GM12891 (cell line): ENCODE data around the gene ATP13A3.

ENCODE experiments used
- DNase-seq: peaks from one replicate; pipeline ENCODE4 v3.0.0; 2011; ENCODE audit warnings: low spot score; ENCODE audit not compliant: insufficient read length
- FAIRE-seq: peaks from 2 replicates; lab custom pipeline; 2011; peaks lifted over from hg19 to GRCh38; lab: Jason Lieb, UNC
- PAX5 ChIP-seq: IDR thresholded peaks from 2 replicates; pipeline ENCODE4 v1.6.1; 2011; ENCODE audit warnings: low read length, moderate library complexity, mild to moderate bottlenecking; ENCODE audit not compliant: insufficient read depth, severe bottlenecking
- POLR2A ChIP-seq: IDR thresholded peaks from 2 replicates; pipeline ENCODE4 v1.6.1; 2011; ENCODE audit warnings: low read depth, low read length, control low read depth
- POLR2AphosphoS5 ChIP-seq: IDR thresholded peaks from 2 replicates; pipeline ENCODE4 v1.6.1; 2011; ENCODE audit warnings: low read depth, low read length, control low read depth
- POU2F2 ChIP-seq: IDR thresholded peaks from 2 replicates; pipeline ENCODE4 v1.6.1; 2011; ENCODE audit warnings: low read depth, mild to moderate bottlenecking, control low read depth, low read length, moderate library complexity
- SPI1 ChIP-seq: IDR thresholded peaks from 2 replicates; pipeline ENCODE4 v1.6.1; 2011; ENCODE audit warnings: low read depth, low read length, control low read depth
- TAF1 ChIP-seq: IDR thresholded peaks from 2 replicates; pipeline ENCODE4 v1.6.1; 2011; ENCODE audit warnings: low read depth, low read length, control low read depth

Gene ATP13A3

GRCh38 chr3:194465920-194466570 is 20.8 kb downstream of the ATP13A3 start:
- TF ChIP-seq SPI1 (no peak), POLR2A (no peak), TAF1 (no peak), POLR2AphosphoS5 (no peak), PAX5 (no peak), POU2F2 (no peak)
- no peak for DNase-seq
- no peak for FAIRE-seq

- TF ChIP-seq PAX5 (no peak), POLR2AphosphoS5 (no peak), POLR2A (no peak), POU2F2 (no peak), SPI1 (no peak), TAF1 (no peak)
- no peak for DNase-seq
- FAIRE-seq = peak; percentile 5
Observed at GRCh38 chr3:194465246-194465645, 21.6 kb downstream of the ATP13A3 start.

- no peak for TF ChIP-seq POU2F2
- TF ChIP-seq POLR2AphosphoS5 = no peak
- no peak for TF ChIP-seq POLR2A
- TF ChIP-seq TAF1 = no peak
- TF ChIP-seq SPI1 = no peak
- TF ChIP-seq PAX5 = no peak
Observed at GRCh38 chr3:194464692-194465091, 22.1 kb downstream of the ATP13A3 start.

GRCh38 chr3:194462936-194463335 is 23.9 kb downstream of the ATP13A3 start:
- no peak for DNase-seq
- TF ChIP-seq TAF1 (no peak), POU2F2 (no peak), PAX5 (no peak), POLR2AphosphoS5 (no peak), SPI1 (no peak), POLR2A (no peak)
- no peak for FAIRE-seq

More at GRCh38 chr3:194464692-194465091, 22.1 kb downstream of the ATP13A3 start:
- FAIRE-seq = no peak
- no peak for DNase-seq

GRCh38 chr3:194460566-194460965 is 26.2 kb downstream of the ATP13A3 start:
- no peak for FAIRE-seq
- TF ChIP-seq TAF1 (no peak), POLR2AphosphoS5 (no peak), PAX5 (no peak), SPI1 (no peak), POU2F2 (no peak), POLR2A (no peak)

GRCh38 chr3:194458131-194458530 is 28.7 kb downstream of the ATP13A3 start:
- TF ChIP-seq POU2F2 (no peak), SPI1 (no peak), POLR2AphosphoS5 (no peak), PAX5 (no peak), TAF1 (no peak)
- FAIRE-seq (no peak), DNase-seq (no peak)

More at GRCh38 chr3:194460566-194460965, 26.2 kb downstream of the ATP13A3 start:
- DNase-seq = no peak

- no peak for FAIRE-seq
- DNase-seq = no peak
- TF ChIP-seq SPI1 = no peak
- no peak for TF ChIP-seq POLR2A
- TF ChIP-seq POLR2AphosphoS5 = no peak
- TF ChIP-seq POU2F2 = no peak
- no peak for TF ChIP-seq TAF1
- TF ChIP-seq PAX5 = no peak
Observed at GRCh38 chr3:194455481-194455880, 31.3 kb downstream of the ATP13A3 start.

GRCh38 chr3:194450341-194450740 is 36.5 kb downstream of the ATP13A3 start:
- no peak for TF ChIP-seq SPI1
- no peak for TF ChIP-seq TAF1
- TF ChIP-seq POLR2AphosphoS5 = no peak
- no peak for TF ChIP-seq POLR2A
- TF ChIP-seq POU2F2 = no peak
- no peak for TF ChIP-seq PAX5
- DNase-seq (no peak), FAIRE-seq (no peak)

- FAIRE-seq (peak; percentile 69), DNase-seq (no peak)
- no peak for TF ChIP-seq PAX5
- no peak for TF ChIP-seq POLR2AphosphoS5
- TF ChIP-seq POU2F2 = no peak
- no peak for TF ChIP-seq SPI1
- TF ChIP-seq TAF1 = no peak
- TF ChIP-seq POLR2A = no peak
Observed at GRCh38 chr3:194449913-194450312, 36.9 kb downstream of the ATP13A3 start.

- no peak for FAIRE-seq
- no peak for TF ChIP-seq TAF1
- no peak for TF ChIP-seq POLR2A
- no peak for DNase-seq
Observed at GRCh38 chr3:194447657-194448056, 39.1 kb downstream of the ATP13A3 start.

- TF ChIP-seq PAX5 (no peak), POU2F2 (no peak), SPI1 (no peak), POLR2AphosphoS5 (no peak), TAF1 (no peak), POLR2A (no peak)
- FAIRE-seq (no peak), DNase-seq (no peak)
Observed at GRCh38 chr3:194447161-194447560, 39.6 kb downstream of the ATP13A3 start.
